Common myeloid progenitor, CD34-positive (primary cell): ENCODE results near the gene PNMA6E.
"Not testable (repeated sequence)": the region's sequence is repeated elsewhere in the genome, so short reads cannot be mapped to it uniquely, and the experiment has no call there.

Experiments used
- CTCF ChIA-PET: fragments of 350-600 bp; sonication (Branson Sonifier 250); formaldehyde crosslinking; loops from one replicate; lab custom pipeline; 2021; ENCODE audit warnings: antibody characterized with exemption; lab: Charles Lee
- POLR2A ChIA-PET: fragments of 350-600 bp; sonication (Branson Sonifier 250); formaldehyde crosslinking; loops from one replicate; lab custom pipeline; 2021; ENCODE audit warnings: antibody characterized with exemption; lab: Charles Lee
- DNase-seq, 3 donors: peaks; one replicate each; pipeline versions ENCODE4 v3.0.0 to v3.0.0-alpha.2; 2013
- H3K27ac ChIP-seq, 2 experiments: 1 replicate in 1 of 2; 2 replicates in 1 of 2; pipeline ENCODE4 v1.7.0; 2013; ENCODE audit warnings: inconsistent platforms in 2 of 2, low read length in 2 of 2, mild to moderate bottlenecking in 2 of 2, low read depth in 1 of 2, moderate library complexity in 1 of 2; ENCODE audit not compliant: severe bottlenecking in 2 of 2, insufficient read depth in 1 of 2, poor library complexity in 1 of 2
- H3K27me3 ChIP-seq, 5 experiments: replicated peaks in 2 of 5; 1 replicate in 3 of 5; 2 replicates in 2 of 5; pipeline versions ENCODE4 v1.6.1 to v1.7.0; 2013; ENCODE audit warnings: low read length in 4 of 5, mild to moderate bottlenecking in 2 of 5, moderate library complexity in 2 of 5, inconsistent platforms in 1 of 5; ENCODE audit not compliant: insufficient read depth in 5 of 5, control insufficient read depth in 4 of 5
- H3K36me3 ChIP-seq, 4 experiments: 1 replicate in 2 of 4; 2 replicates in 2 of 4; pipeline versions ENCODE4 v1.6.1 to v1.7.0; 2013; ENCODE audit warnings: low read length in 3 of 4, control low read depth in 1 of 4, mild to moderate bottlenecking in 1 of 4; ENCODE audit not compliant: control insufficient read depth in 4 of 4, insufficient read depth in 4 of 4
- H3K4me1 ChIP-seq, 4 experiments: 1 replicate in 3 of 4; 2 replicates in 1 of 4; pipeline versions ENCODE4 v1.6.1 to v1.7.1; 2013; ENCODE audit warnings: low read length in 3 of 4, mild to moderate bottlenecking in 3 of 4, control low read depth in 1 of 4, inconsistent platforms in 1 of 4, moderate library complexity in 1 of 4; ENCODE audit not compliant: control insufficient read depth in 4 of 4, insufficient read depth in 4 of 4; ENCODE audit errors: control extremely low read depth in 1 of 4
- H3K4me3 ChIP-seq, 7 experiments: 1 replicate in 4 of 7; 2 replicates in 3 of 7; pipeline versions ENCODE4 v1.5.1 to v1.7.0; 2013; ENCODE audit warnings: mild to moderate bottlenecking in 7 of 7, low read length in 6 of 7, moderate library complexity in 6 of 7, inconsistent platforms in 2 of 7, low read depth in 2 of 7, control low read depth in 1 of 7; ENCODE audit not compliant: insufficient read depth in 4 of 7, control insufficient read depth in 1 of 7; ENCODE audit errors: extremely low read depth in 1 of 7
- H3K9me3 ChIP-seq, 5 experiments: 1 replicate in 4 of 5; 2 replicates in 1 of 5; pipeline versions ENCODE4 v1.6.1 to v1.7.1; 2013; ENCODE audit warnings: low read length in 4 of 5, mild to moderate bottlenecking in 2 of 5, inconsistent platforms in 1 of 5, low read depth in 1 of 5, moderate library complexity in 1 of 5; ENCODE audit not compliant: control insufficient read depth in 4 of 5, insufficient read depth in 2 of 5; ENCODE audit errors: control extremely low read depth in 1 of 5
- WGBS: methylation state at CpG from one replicate; pipeline ENCODE4 v1.1.5; 2013; ENCODE audit not compliant: insufficient coverage; 5-methylcytosine and 5-hydroxymethylcytosine counted together

PNMA6E gene

GRCh38 chrX:153387345-153387744, 13.8 kb downstream of the PNMA6E start:
- Histone ChIP-seq H3K36me3 (no peaks in the 10 kb centered on the region), H3K27me3 (peaks cover 0 to 5% (median 0%) of the 10 kb centered on the region in 5 experiments), H3K27ac (no peak overlapping the region), H3K9me3 (peaks cover 0 to 8% (median 0%) of the 10 kb centered on the region in 5 experiments), H3K4me1 (peaks cover 0 to 9% (median 2%) of the 10 kb centered on the region in 4 experiments), H3K4me3 (no peak overlapping the region)
- ChIA-PET POLR2A (interaction anchor here (0.5 to 0.7 kb wide), 2 partner anchors 52 to 136 kb away, joined by 3 read pairs; no protein-coding TSS in a partner anchor), CTCF (no interaction called here)
- no peak for DNase-seq
- 77% methylated on average over 4 of the region's 5 CpGs for WGBS

- DNase-seq: no peak
These were observed 15.1 kb downstream of the PNMA6E start for GRCh38 chrX:153386097-153386496.

GRCh38 chrX:153384973-153385372, 16.2 kb downstream of the PNMA6E start:
- H3K4me3 ChIP-seq, H3K9me3 ChIP-seq, POLR2A ChIA-PET, H3K27ac ChIP-seq, DNase-seq, CTCF ChIA-PET, H3K36me3 ChIP-seq, H3K27me3 ChIP-seq: not testable (repeated sequence)
- peaks cover 0 to 20% (median 7%) of the 10 kb centered on the region in 4 experiments for H3K4me1 ChIP-seq
- WGBS: 100% methylated on average over 1 of the region's 2 CpGs

More at GRCh38 chrX:153386097-153386496, 15.1 kb downstream of the PNMA6E start:
- Histone ChIP-seq H3K27me3 (peaks cover 0 to 5% (median 0%) of the 10 kb centered on the region in 5 experiments), H3K4me3 (no peak overlapping the region), H3K36me3 (no peaks in the 10 kb centered on the region), H3K4me1 (peaks cover 0 to 20% (median 7%) of the 10 kb centered on the region in 4 experiments), H3K9me3 (peaks cover 0 to 3% (median 0%) of the 10 kb centered on the region in 5 experiments), H3K27ac (no peak overlapping the region)
- CTCF ChIA-PET: no interaction called here
- 86% methylated on average over 2 of the region's 5 CpGs for WGBS
- POLR2A ChIA-PET: no interaction called here

- POLR2A ChIA-PET: no interaction called here
- Histone ChIP-seq H3K4me1 (peaks cover 0 to 20% (median 7%) of the 10 kb centered on the region in 4 experiments), H3K27ac (no peak overlapping the region), H3K27me3 (peaks cover 0 to 5% (median 0%) of the 10 kb centered on the region in 5 experiments), H3K4me3 (no peak overlapping the region), H3K9me3 (no peaks in the 10 kb centered on the region), H3K36me3 (no peaks in the 10 kb centered on the region)
- WGBS: 95% methylated on average over 4 of the region's 6 CpGs
- DNase-seq: no peak
- CTCF ChIA-PET: no interaction called here
These were observed 16.8 kb downstream of the PNMA6E start for GRCh38 chrX:153384390-153384789.

GRCh38 chrX:153382563-153383482, 18.3 kb downstream of the PNMA6E start:
- H3K9me3 ChIP-seq: no peaks in the 10 kb centered on the region
- CTCF ChIA-PET: no interaction called here
- DNase-seq: no peak
- WGBS: 95% methylated on average over 2 of the region's 3 CpGs
- peaks cover 0 to 20% (median 7%) of the 10 kb centered on the region in 4 experiments for H3K4me1 ChIP-seq
- peaks cover 0 to 5% (median 0%) of the 10 kb centered on the region in 5 experiments for H3K27me3 ChIP-seq
- no peak overlapping the region for H3K27ac ChIP-seq
- POLR2A ChIA-PET: no interaction called here
- H3K36me3 ChIP-seq: no peaks in the 10 kb centered on the region
- H3K4me3 ChIP-seq: no peak overlapping the region

GRCh38 chrX:153381684-153382532, 19.2 kb downstream of the PNMA6E start:
- POLR2A ChIA-PET: interaction anchor here (0.5 kb wide), 1 partner anchor 26 kb away, joined by 3 read pairs; no protein-coding TSS in a partner anchor
- Histone ChIP-seq H3K4me3 (no peak overlapping the region), H3K4me1 (peaks cover 0 to 17% (median 7%) of the 10 kb centered on the region in 4 experiments), H3K36me3 (no peaks in the 10 kb centered on the region), H3K9me3 (no peaks in the 10 kb centered on the region), H3K27ac (no peak overlapping the region), H3K27me3 (no peaks in the 10 kb centered on the region)
- CTCF ChIA-PET: interaction anchor here (1.1 to 1.5 kb wide), 3 partner anchors 12 to 22 kb away, joined by 3 to 4 read pairs (median 3); no protein-coding TSS in a partner anchor
- DNase-seq: peak; percentile 84 to 95 (median 92)
- WGBS: 59% methylated on average over 11 of the region's 12 CpGs
